H9 (cell line): ENCODE measurements around the gene CXCR3. TPM values are rescaled to one million over a fixed set of nuclear protein-coding genes. Genes with fewer than 3 reads are reported as not detected.

Source experiments
- DNase-seq: peaks from one replicate; pipeline ENCODE4 v3.0.0-alpha.2; 2017
- H2AFZ ChIP-seq: one replicate; pipeline ENCODE4 v1.6.1; 2013; ENCODE audit warnings: mild to moderate bottlenecking, low read length, control low read depth, moderate library complexity
- H2AK5ac ChIP-seq: 2 replicates; pipeline ENCODE4 v1.6.1; 2013; ENCODE audit warnings: low read length, control low read depth, mixed read lengths; ENCODE audit not compliant: insufficient read length
- H2BK120ac ChIP-seq: one replicate; pipeline ENCODE4 v1.6.1; 2013; ENCODE audit warnings: low read depth, mild to moderate bottlenecking, low read length, control low read depth, inconsistent platforms; ENCODE audit not compliant: poor library complexity, severe bottlenecking
- H2BK12ac ChIP-seq: 2 replicates; pipeline ENCODE4 v1.6.1; 2013; ENCODE audit warnings: low read length, control low read depth, mixed read lengths, low read depth; ENCODE audit not compliant: insufficient read length
- H2BK15ac ChIP-seq: 2 replicates; pipeline ENCODE4 v1.6.1; 2013; ENCODE audit warnings: low read depth, low read length, control low read depth
- H2BK20ac ChIP-seq: one replicate; pipeline ENCODE4 v1.6.1; 2013; ENCODE audit warnings: low read depth, mild to moderate bottlenecking, low read length, control low read depth, inconsistent platforms; ENCODE audit not compliant: poor library complexity, severe bottlenecking
- H2BK5ac ChIP-seq: 2 replicates; pipeline ENCODE4 v1.6.1; 2013; ENCODE audit warnings: low read length, control low read depth, mixed read lengths; ENCODE audit not compliant: insufficient read length
- H3K14ac ChIP-seq: 2 replicates; pipeline ENCODE4 v1.6.1; 2013; ENCODE audit warnings: low read length, control low read depth; ENCODE audit not compliant: insufficient read depth
- H3K18ac ChIP-seq: 2 replicates; pipeline ENCODE4 v1.6.1; 2013; ENCODE audit warnings: low read depth, mild to moderate bottlenecking, mixed read lengths, low read length, control low read depth; ENCODE audit not compliant: insufficient read length
- H3K23ac ChIP-seq: 2 replicates; pipeline ENCODE4 v1.6.1; 2013; ENCODE audit warnings: low read length, control low read depth, mixed read lengths, low read depth; ENCODE audit not compliant: insufficient read length
- H3K23me2 ChIP-seq: 2 replicates; pipeline ENCODE4 v1.6.1; 2013; ENCODE audit warnings: low read depth, mild to moderate bottlenecking, mixed read lengths, low read length, control low read depth; ENCODE audit not compliant: insufficient read length, poor library complexity, severe bottlenecking
- H3K27ac ChIP-seq: 2 replicates; pipeline ENCODE4 v1.5.1; 2013; ENCODE audit warnings: low read length, control low read depth, mixed read lengths, low read depth; ENCODE audit not compliant: insufficient read length
- H3K27me3 ChIP-seq: 2 replicates; pipeline ENCODE4 v1.6.1; 2013; ENCODE audit warnings: low read length, control low read depth, inconsistent platforms; ENCODE audit not compliant: insufficient read depth
- H3K4ac ChIP-seq: 2 replicates; pipeline ENCODE4 v1.6.1; 2013; ENCODE audit warnings: low read depth, mild to moderate bottlenecking, control low read depth, inconsistent platforms, low read length, moderate library complexity
- H3K4me1 ChIP-seq: 2 replicates; pipeline ENCODE4 v1.6.1; 2013; ENCODE audit warnings: low read length, control low read depth, inconsistent platforms; ENCODE audit not compliant: insufficient read depth
- H3K4me2 ChIP-seq: 2 replicates; pipeline ENCODE4 v1.6.1; 2013; ENCODE audit warnings: low read length, control low read depth, mixed read lengths; ENCODE audit not compliant: insufficient read length, insufficient read depth
- H3K56ac ChIP-seq: 2 replicates; pipeline ENCODE4 v1.6.1; 2013; ENCODE audit warnings: low read depth, mild to moderate bottlenecking, mixed read lengths, low read length, control low read depth; ENCODE audit not compliant: insufficient read length
- H3K79me1 ChIP-seq: 2 replicates; pipeline ENCODE4 v1.6.1; 2013; ENCODE audit warnings: low read depth, mild to moderate bottlenecking, moderate library complexity, low read length, control low read depth, inconsistent platforms; ENCODE audit not compliant: insufficient read depth, poor library complexity, severe bottlenecking
- H3K79me2 ChIP-seq: 2 replicates; pipeline ENCODE4 v1.6.1; 2013; ENCODE audit warnings: low read length, control low read depth, inconsistent platforms; ENCODE audit not compliant: insufficient read depth
- H3K9ac ChIP-seq: 2 replicates; pipeline ENCODE4 v1.6.1; 2013; ENCODE audit warnings: low read length, control low read depth, mixed read lengths; ENCODE audit not compliant: insufficient read length; ENCODE audit errors: extremely low read depth
- H3K9me3 ChIP-seq: one replicate; pipeline ENCODE4 v1.6.1; 2013; ENCODE audit warnings: low read depth, low read length, inconsistent platforms; ENCODE audit not compliant: control insufficient read depth
- H3T11ph ChIP-seq: one replicate; pipeline ENCODE4 v1.6.1; 2013; ENCODE audit warnings: mild to moderate bottlenecking, low read length, control low read depth, inconsistent platforms
- H4K20me1 ChIP-seq: one replicate; pipeline ENCODE4 v1.6.1; 2013; ENCODE audit not compliant: control insufficient read depth, insufficient read length, insufficient read depth
- H4K5ac ChIP-seq: 2 replicates; pipeline ENCODE4 v1.6.1; 2013; ENCODE audit warnings: low read depth, mild to moderate bottlenecking, mixed read lengths, low read length, control low read depth; ENCODE audit not compliant: insufficient read length
- H4K8ac ChIP-seq: replicated peaks from 2 replicates; pipeline ENCODE4 v1.6.1; 2013; ENCODE audit warnings: low read length, control low read depth, mixed read lengths, low read depth; ENCODE audit not compliant: insufficient read length
- H4K91ac ChIP-seq: 2 replicates; pipeline ENCODE4 v1.6.1; 2013; ENCODE audit warnings: low read depth, mild to moderate bottlenecking, moderate library complexity, mixed read lengths, low read length, control low read depth; ENCODE audit not compliant: insufficient read length
- H3K27ac Mint-ChIP-seq, 3 experiments: 2 replicates in 2 of 3; 3 replicates in 1 of 3; pipeline ENCODE4 v1.8.0; 2020 to 2021; ENCODE audit warnings: mixed read lengths in 3 of 3, mild to moderate bottlenecking in 1 of 3, moderate library complexity in 1 of 3
- H3K27me3 Mint-ChIP-seq: 2 replicates; pipeline ENCODE4 v1.8.0; 2021; ENCODE audit warnings: low read depth, mild to moderate bottlenecking, moderate library complexity, mixed read lengths
- H3K36me3 Mint-ChIP-seq, 3 experiments: 2 replicates in 2 of 3; 3 replicates in 1 of 3; pipeline ENCODE4 v1.8.0; 2020 to 2021; ENCODE audit warnings: low read depth in 3 of 3, mixed read lengths in 3 of 3; ENCODE audit not compliant: insufficient read depth in 1 of 3
- H3K4me1 Mint-ChIP-seq, 2 experiments: 2 replicates each; pipeline ENCODE4 v1.8.0; 2020; ENCODE audit warnings: mixed read lengths in 2 of 2
- H3K4me3 Mint-ChIP-seq, 2 experiments: 2 replicates in 1 of 2; 3 replicates in 1 of 2; pipeline ENCODE4 v1.8.0; 2020 to 2021; ENCODE audit warnings: mild to moderate bottlenecking in 2 of 2, mixed read lengths in 2 of 2, moderate library complexity in 1 of 2
- H3K9me3 Mint-ChIP-seq, 2 experiments: 2 replicates in 1 of 2; 3 replicates in 1 of 2; pipeline ENCODE4 v1.8.0; 2020; ENCODE audit warnings: mild to moderate bottlenecking in 2 of 2, mixed read lengths in 2 of 2, moderate library complexity in 1 of 2
- WGBS: extraction: QIAGEN DNeasy Blood & Tissue Kit; methylation state at CpG from one replicate; pipeline ENCODE4 v1.1.7; 2013; ENCODE audit warnings: missing lambda C conversion rate, low lambda C conversion rate, mixed read lengths; ENCODE audit not compliant: insufficient read length; ENCODE audit errors: extremely low coverage; 5-methylcytosine and 5-hydroxymethylcytosine counted together
- total RNA-seq: library from RNA; stranded (reverse); gene quantifications from 2 replicates; pipeline ENCODE4 v1.2.1, GENCODE V29; 2021
- TF ChIP-seq, protein P1 (sequence below): fragments of 200-600 bp; sonication (generic); conservative IDR thresholded peaks from 3 replicates; pipeline ENCODE4 v1.8.0; 2021; ENCODE audit warnings: antibody characterized with exemption, mild to moderate bottlenecking

The CXCR3 gene
- total RNA-seq, 1 experiment from 2014 or later = not detected

DNA sequence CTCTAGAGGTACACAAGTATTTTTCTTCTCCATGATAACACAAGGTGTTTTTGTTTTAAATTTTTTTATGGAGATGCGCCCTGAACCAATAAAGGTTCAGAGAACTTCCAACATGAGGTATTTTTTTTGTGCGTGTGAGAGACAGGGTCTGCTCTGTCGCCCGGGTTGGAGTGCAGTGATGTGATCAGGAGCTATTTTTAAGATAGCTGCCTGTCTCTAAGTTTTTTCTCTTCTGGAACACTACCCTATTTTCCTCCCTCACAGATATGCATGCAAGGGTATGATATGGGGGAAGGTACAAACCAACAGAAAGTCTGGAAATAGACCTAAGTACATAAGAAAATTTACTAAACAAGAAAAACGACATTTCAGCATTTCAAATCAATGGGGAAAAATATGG lies 37.1 kb downstream of the CXCR3 start:
- H2AK5ac ChIP-seq = no peak overlapping the region
- H2AFZ ChIP-seq = no peak overlapping the region
- no peak overlapping the region for H3K4me3 Mint-ChIP-seq
- H3K79me1 ChIP-seq = no peaks in the 10 kb centered on the region
- no peaks in the 10 kb centered on the region for H3K4me1 ChIP-seq
- H4K8ac ChIP-seq = no peak overlapping the region
- TF ChIP-seq, protein P1, sequence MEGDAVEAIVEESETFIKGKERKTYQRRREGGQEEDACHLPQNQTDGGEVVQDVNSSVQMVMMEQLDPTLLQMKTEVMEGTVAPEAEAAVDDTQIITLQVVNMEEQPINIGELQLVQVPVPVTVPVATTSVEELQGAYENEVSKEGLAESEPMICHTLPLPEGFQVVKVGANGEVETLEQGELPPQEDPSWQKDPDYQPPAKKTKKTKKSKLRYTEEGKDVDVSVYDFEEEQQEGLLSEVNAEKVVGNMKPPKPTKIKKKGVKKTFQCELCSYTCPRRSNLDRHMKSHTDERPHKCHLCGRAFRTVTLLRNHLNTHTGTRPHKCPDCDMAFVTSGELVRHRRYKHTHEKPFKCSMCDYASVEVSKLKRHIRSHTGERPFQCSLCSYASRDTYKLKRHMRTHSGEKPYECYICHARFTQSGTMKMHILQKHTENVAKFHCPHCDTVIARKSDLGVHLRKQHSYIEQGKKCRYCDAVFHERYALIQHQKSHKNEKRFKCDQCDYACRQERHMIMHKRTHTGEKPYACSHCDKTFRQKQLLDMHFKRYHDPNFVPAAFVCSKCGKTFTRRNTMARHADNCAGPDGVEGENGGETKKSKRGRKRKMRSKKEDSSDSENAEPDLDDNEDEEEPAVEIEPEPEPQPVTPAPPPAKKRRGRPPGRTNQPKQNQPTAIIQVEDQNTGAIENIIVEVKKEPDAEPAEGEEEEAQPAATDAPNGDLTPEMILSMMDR = no peak
- H3K27ac ChIP-seq = no peak overlapping the region
- no peak overlapping the region for H3T11ph ChIP-seq
- H4K91ac ChIP-seq = no peak overlapping the region
- DNase-seq = no peak
- H3K56ac ChIP-seq = no peak overlapping the region
- H3K4ac ChIP-seq = no peak overlapping the region
- no peak overlapping the region for H4K5ac ChIP-seq
- H2BK12ac ChIP-seq = no peak overlapping the region
- H3K79me2 ChIP-seq = no peaks in the 10 kb centered on the region
- no peak overlapping the region for H3K18ac ChIP-seq
- H2BK15ac ChIP-seq = no peak overlapping the region
- H2BK20ac ChIP-seq = no peak overlapping the region
- H3K36me3 Mint-ChIP-seq = peaks cover 9 to 30% (median 20%) of the 10 kb centered on the region in 3 experiments
- H2BK5ac ChIP-seq = no peak overlapping the region
- H3K27ac Mint-ChIP-seq = peak overlapping the region in 1 of 3 experiments; percentile 52; a peak in 1 of 7 replicates
- H3K9me3 ChIP-seq = peaks cover 5% of the 10 kb centered on the region
- no CpG with 5 or more reads among the region's 5 CpGs for WGBS
- no peak overlapping the region for H3K23ac ChIP-seq
- H3K23me2 ChIP-seq = no peaks in the 10 kb centered on the region
- no peaks in the 10 kb centered on the region for H4K20me1 ChIP-seq
- no peaks in the 10 kb centered on the region for H3K27me3 ChIP-seq
- peaks cover 4% of the 10 kb centered on the region; the same call in 1 of the 2 replicates for H3K27me3 Mint-ChIP-seq
- H3K9ac ChIP-seq = no peak overlapping the region
- no peak overlapping the region for H3K14ac ChIP-seq
- H3K4me2 ChIP-seq = no peak overlapping the region
- no peak overlapping the region for H2BK120ac ChIP-seq
- 0 out of 4 replicates have a peak, but pooled peaks cover 0 to 10% of the 10 kb centered on the region in 2 experiments for H3K4me1 Mint-ChIP-seq
- H3K9me3 Mint-ChIP-seq = peaks cover 43 to 62% of the 10 kb centered on the region in 2 experiments
